GM12892 (cell line): Measurements from ENCODE around the gene SLC24A3.

ENCODE experiments used
- POLR2AphosphoS5 ChIP-seq: IDR thresholded peaks from 2 replicates; pipeline ENCODE4 v1.6.1; 2011; ENCODE audit warnings: low read depth, low read length, control low read depth
- TAF1 ChIP-seq: IDR thresholded peaks from 2 replicates; pipeline ENCODE4 v1.6.1; 2011; ENCODE audit warnings: low read depth, mild to moderate bottlenecking, control low read depth, low read length, borderline replicate concordance

DNA sequence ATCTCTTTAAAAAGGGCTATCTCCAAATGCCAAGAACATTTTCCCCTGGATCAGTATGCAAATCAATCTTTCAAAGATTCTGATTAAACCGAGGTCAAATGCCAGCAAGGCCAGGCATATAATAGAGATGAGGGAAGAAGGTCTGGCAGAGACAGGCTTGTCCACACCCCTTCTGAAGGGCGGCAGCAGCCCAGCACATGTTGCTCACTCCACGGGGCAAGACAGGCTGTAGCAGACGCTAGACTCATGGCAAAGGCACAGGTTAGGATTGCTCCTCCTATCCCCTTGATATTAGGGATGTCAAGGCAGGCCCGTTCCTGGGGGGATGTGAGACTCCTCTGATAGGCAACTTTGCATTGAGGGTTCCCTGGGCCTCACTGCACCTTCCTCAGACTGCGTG, 440.9 kb downstream of the SLC24A3 start:
- TF ChIP-seq TAF1 (no peak), POLR2AphosphoS5 (no peak)
